GM12865 (cell line): ENCODE data around the gene MLLT3.

Source experiments
- DNase-seq: peaks from one replicate; pipeline ENCODE4 v3.0.0; 2010; ENCODE audit warnings: low read depth
- H3K4me3 ChIP-seq: 2 replicates; pipeline ENCODE4 v1.5.1; 2011; ENCODE audit warnings: mild to moderate bottlenecking, low read depth, low read length, control low read depth
- CTCF ChIP-seq: IDR thresholded peaks from 2 replicates; pipeline ENCODE4 v1.5.1; 2011; ENCODE audit warnings: low read length, control low read depth, low read depth, inconsistent platforms; ENCODE audit not compliant: insufficient read depth; ENCODE audit errors: missing control alignments

The MLLT3 gene

GRCh38 chr9:20320921-20321320 is 301.4 kb downstream of the MLLT3 start:
- DNase-seq = no peak
- H3K4me3 ChIP-seq = no peak overlapping the region
- TF ChIP-seq CTCF = no peak

GRCh38 chr9:20319641-20320337 is 302.5 kb downstream of the MLLT3 start:
- no peak for TF ChIP-seq CTCF
- DNase-seq = no peak
- no peak overlapping the region for H3K4me3 ChIP-seq

GRCh38 chr9:20319241-20319640 is 303.1 kb downstream of the MLLT3 start:
- no peak for DNase-seq
- H3K4me3 ChIP-seq = no peak overlapping the region
- TF ChIP-seq CTCF = no peak

- TF ChIP-seq CTCF = no peak
- DNase-seq = no peak
- no peak overlapping the region for H3K4me3 ChIP-seq
Measured at GRCh38 chr9:20317701-20318100, 304.6 kb downstream of the MLLT3 start.

GRCh38 chr9:20316372-20316771 is 305.9 kb downstream of the MLLT3 start:
- no peak overlapping the region for H3K4me3 ChIP-seq
- TF ChIP-seq CTCF = no peak
- DNase-seq = no peak

- TF ChIP-seq CTCF = no peak
- DNase-seq = no peak
Measured at GRCh38 chr9:20315677-20316076, 306.6 kb downstream of the MLLT3 start.

GRCh38 chr9:20314981-20315380 is 307.3 kb downstream of the MLLT3 start:
- DNase-seq = no peak
- no peak overlapping the region for H3K4me3 ChIP-seq
- TF ChIP-seq CTCF = no peak

More at GRCh38 chr9:20315677-20316076, 306.6 kb downstream of the MLLT3 start:
- H3K4me3 ChIP-seq = no peak overlapping the region
